ENCODE data around the gene EIF2S1. TPM values are rescaled to one million over a fixed set of nuclear protein-coding genes. Genes with fewer than 3 reads are reported as not detected.

Gene EIF2S1
- total and polyA plus RNA-seq, 2 of the 13 experiments (the other 11 are each of a cell fraction or from before 2014, with no cell fraction given), result 49.1 to 246 TPM

- TF ChIP-seq SP5 (CRISPR knock-in tag; IDR thresholded peaks at IDR 0.05; ENCODE audit: borderline replicate concordance, low read depth), result 0 out of 2 replicates have a peak, but pooled peaks have one; percentile 27
- TF ChIP-seq MIXL1 (CRISPR knock-in tag; IDR thresholded peaks at IDR 0.05), result no peak; the same call in 1 of the 2 replicates
- TF ChIP-seq SATB2 (CRISPR knock-in tag; IDR thresholded peaks at IDR 0.05), result no peak
- TF ChIP-seq HNRNPL (IDR thresholded peaks at IDR 0.05; ENCODE audit: low read depth, low read length), result no peak
- TF ChIP-seq KDM5A (IDR thresholded peaks at IDR 0.05; ENCODE audit: borderline replicate concordance, low read length), result peak; percentile 96
- TF ChIP-seq ZFP90 (CRISPR knock-in tag; IDR thresholded peaks at IDR 0.05; ENCODE audit: borderline replicate concordance), result no peak
- TF ChIP-seq CREM (IDR thresholded peaks at IDR 0.05), result peak; percentile 88
- no peak for TF ChIP-seq CREM (CRISPR knock-in tag; IDR thresholded peaks at IDR 0.05)
- 0 out of 2 replicates have a peak, but pooled peaks have one; percentile 83 for TF ChIP-seq ZNF572 (CRISPR knock-in tag; IDR thresholded peaks at IDR 0.05)
- no peak for TF ChIP-seq PAWR (CRISPR knock-in tag; IDR thresholded peaks at IDR 0.05; ENCODE audit: borderline replicate concordance)
- TF ChIP-seq PITX1 (CRISPR knock-in tag; IDR thresholded peaks at IDR 0.05), result peak; percentile 69; the same call in 1 of the 2 replicates
- TF ChIP-seq HIVEP1 (CRISPR knock-in tag; IDR thresholded peaks at IDR 0.05), result peak; percentile 91
- TF ChIP-seq MAFF (IDR thresholded peaks at IDR 0.05; ENCODE audit: low read depth, low read length), result no peak
- 0 out of 2 replicates have a peak, but pooled peaks have one; percentile 47 for TF ChIP-seq CHD2 (IDR thresholded peaks at IDR 0.05; ENCODE audit: low read depth, low read length)
- peak; percentile 97 for TF ChIP-seq KAT8 (CRISPR knock-in tag; IDR thresholded peaks at IDR 0.05)
- TF ChIP-seq DNMT1 (CRISPR knock-in tag; IDR thresholded peaks at IDR 0.05), result no peak
- peak; percentile 92; the same call in 1 of the 2 replicates for TF ChIP-seq ZZZ3 (CRISPR knock-in tag; IDR thresholded peaks at IDR 0.05; ENCODE audit: borderline replicate concordance)
- no peak for TF ChIP-seq NONO (IDR thresholded peaks at IDR 0.05)
- peak; percentile 78 for TF ChIP-seq NONO (CRISPR knock-in tag; conservative IDR thresholded peaks at IDR 0.05)
- peak; percentile 41; the same call in 1 of the 2 replicates for TF ChIP-seq ZBTB20 (CRISPR knock-in tag; IDR thresholded peaks at IDR 0.05; ENCODE audit: borderline replicate concordance, low read depth)
- no peak; the same call in 1 of the 2 replicates for TF ChIP-seq ZNF891 (CRISPR knock-in tag; IDR thresholded peaks at IDR 0.05)
- TF ChIP-seq ZNF354B (CRISPR knock-in tag; IDR thresholded peaks at IDR 0.05), result no peak
- TF ChIP-seq ZFX (CRISPR knock-in tag; IDR thresholded peaks at IDR 0.05; ENCODE audit: low read depth), result peak; percentile 93
- no peak for TF ChIP-seq ETV6 (CRISPR knock-in tag; conservative IDR thresholded peaks at IDR 0.05)
- peak; percentile 20; the same call in 1 of the 2 replicates for TF ChIP-seq SMAD3 (CRISPR knock-in tag; IDR thresholded peaks at IDR 0.05)
- TF ChIP-seq ZNF615 (CRISPR knock-in tag; IDR thresholded peaks at IDR 0.05; ENCODE audit: borderline replicate concordance), result no peak
- peak; percentile 95 for TF ChIP-seq POLR2AphosphoS5 (IDR thresholded peaks at IDR 0.05; ENCODE audit: low read depth, low read length)
- TF ChIP-seq ZNF598 (CRISPR knock-in tag; IDR thresholded peaks at IDR 0.05; ENCODE audit: borderline replicate concordance), result peak; percentile 64; the same call in 1 of the 2 replicates
- no peak for TF ChIP-seq EZH2 (conservative IDR thresholded peaks at IDR 0.05; ENCODE audit: low read depth, low read length)
- TF ChIP-seq, protein P1, sequence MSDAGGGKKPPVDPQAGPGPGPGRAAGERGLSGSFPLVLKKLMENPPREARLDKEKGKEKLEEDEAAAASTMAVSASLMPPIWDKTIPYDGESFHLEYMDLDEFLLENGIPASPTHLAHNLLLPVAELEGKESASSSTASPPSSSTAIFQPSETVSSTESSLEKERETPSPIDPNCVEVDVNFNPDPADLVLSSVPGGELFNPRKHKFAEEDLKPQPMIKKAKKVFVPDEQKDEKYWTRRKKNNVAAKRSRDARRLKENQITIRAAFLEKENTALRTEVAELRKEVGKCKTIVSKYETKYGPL (CRISPR knock-in tag; IDR thresholded peaks at IDR 0.05), result no peak
- no peak for TF ChIP-seq HOXA9 (CRISPR knock-in tag; IDR thresholded peaks at IDR 0.05; ENCODE audit: borderline replicate concordance)
- TF ChIP-seq ZNF776 (CRISPR knock-in tag; IDR thresholded peaks at IDR 0.05), result no peak
- TF ChIP-seq GPBP1L1 (CRISPR knock-in tag; IDR thresholded peaks at IDR 0.05), result no peak
Observed at GRCh38 chr14:67359775-67360469, at the start of gene EIF2S1, which contains the start of gene ATP6V1D (continued).
